Fibroblast of skin of abdomen (primary cell): Measurements from ENCODE around the gene DMWD.

Experiments
- DNase-seq: peaks from one replicate; pipeline ENCODE4 v3.0.0-alpha.2; 2013

Gene DMWD

DNA sequence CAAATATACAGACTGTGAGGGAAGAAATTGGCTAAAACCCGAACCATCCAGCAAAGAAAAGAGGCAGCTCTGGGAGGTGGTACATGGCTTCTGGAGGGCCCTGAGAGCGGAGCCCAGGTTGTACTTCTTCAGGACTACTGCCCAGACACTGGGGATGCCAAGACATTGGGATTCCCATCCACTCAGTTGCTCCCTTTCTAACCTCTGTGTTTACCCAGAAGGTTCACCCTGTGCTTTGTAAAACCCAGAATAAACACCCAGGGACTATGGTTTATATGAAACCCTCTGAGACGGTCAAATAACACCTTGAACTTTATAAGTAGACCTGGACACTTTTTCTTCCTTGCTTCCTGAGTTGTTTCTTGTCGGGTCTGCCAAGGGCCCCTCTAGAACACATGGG, 49.7 kb downstream of the DMWD start:
- no peak for DNase-seq

DNA sequence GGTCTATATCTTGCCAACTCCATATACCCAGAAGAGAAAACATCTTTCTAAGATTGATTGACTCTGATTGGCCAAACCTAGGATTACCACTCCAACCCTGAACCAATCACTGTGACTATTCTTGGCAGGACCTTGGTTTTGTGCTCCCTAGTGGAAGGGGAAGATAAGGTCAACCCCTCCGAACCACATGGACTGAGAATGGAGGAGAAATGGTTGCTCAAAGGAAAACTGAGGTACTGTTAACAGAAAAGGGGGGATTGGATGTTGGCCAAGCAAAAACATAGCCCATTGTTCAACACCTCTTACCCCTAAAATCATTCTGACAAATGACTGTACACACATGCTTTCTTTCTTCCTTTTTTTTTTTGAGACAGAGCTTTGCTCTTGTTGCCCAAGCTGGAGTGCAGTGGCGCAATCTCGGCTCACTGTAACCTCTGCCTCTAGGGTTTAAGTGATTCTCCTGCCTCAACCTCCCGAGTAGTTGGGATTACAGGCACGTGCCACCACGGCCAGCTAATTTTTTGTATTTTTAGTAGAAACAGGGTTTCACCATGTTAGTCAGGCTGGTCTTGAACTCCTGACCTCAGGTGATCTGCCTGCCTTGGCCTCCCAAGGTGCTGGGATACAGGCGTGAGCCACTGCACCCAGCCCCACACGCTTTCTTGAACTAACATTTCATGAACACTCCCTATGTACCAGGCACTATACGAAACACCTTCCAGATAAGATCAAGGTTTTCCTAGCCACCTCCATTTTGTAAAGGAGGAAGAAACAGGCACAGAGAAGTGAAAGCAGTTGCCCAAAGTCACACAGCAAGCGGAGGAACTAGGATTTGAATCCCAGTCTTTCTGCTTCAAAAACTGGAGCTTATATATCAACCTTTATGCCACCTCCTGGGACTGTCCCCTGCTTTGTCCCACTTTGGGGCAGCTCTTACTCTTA, 52.9 kb downstream of the DMWD start:
- DNase-seq, result no peak

DNA sequence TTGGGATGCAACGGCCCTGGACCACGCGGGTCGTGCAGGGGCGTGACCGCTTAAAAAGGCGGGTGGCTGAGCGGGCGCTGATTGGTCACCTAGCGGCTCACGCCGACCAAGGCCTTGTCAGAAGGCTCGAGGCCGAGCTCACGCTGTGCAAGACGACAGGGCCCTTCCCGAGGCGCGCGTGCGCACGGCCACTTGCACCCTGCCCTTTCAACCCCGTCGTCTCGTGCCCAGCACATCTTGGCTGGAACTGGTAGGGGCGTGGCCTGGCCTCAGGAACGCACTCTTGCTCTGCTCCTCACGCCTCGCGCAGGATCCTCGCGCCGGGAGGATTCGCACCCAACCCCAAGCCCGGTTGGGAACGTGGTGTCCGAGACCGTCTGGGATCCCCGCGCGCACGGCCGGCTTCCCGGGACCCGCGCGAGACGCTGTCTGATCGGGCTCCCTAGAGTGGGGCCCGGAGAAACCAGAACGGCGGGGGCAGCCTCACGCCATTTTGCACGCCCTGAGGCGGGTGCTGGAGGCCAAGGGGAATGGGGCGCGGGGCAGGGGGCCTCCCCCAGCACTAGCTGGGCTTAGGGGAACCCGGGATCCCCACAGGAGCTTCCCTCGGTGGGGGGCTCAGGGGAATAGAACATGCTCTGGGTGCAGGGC, 59.4 kb downstream of the DMWD start, which contains the start of gene MEIOSIN:
TSS of gene MEIOSIN (plus strand) at position 280 of the 651 bp plus-strand sequence. CDS start 1,938 bp downstream, outside the sequence.
- DNase-seq, result no peak
